ENCODE measurements around the gene ST6GAL1. TPM values are rescaled to one million over a fixed set of nuclear protein-coding genes. Genes with fewer than 3 reads are reported as not detected.

ST6GAL1 gene
- total and polyA plus RNA-seq, 2 of the 13 experiments (the other 11 are each of a cell fraction or from before 2014, with no cell fraction given), result 79.9 to 164 TPM

DNA sequence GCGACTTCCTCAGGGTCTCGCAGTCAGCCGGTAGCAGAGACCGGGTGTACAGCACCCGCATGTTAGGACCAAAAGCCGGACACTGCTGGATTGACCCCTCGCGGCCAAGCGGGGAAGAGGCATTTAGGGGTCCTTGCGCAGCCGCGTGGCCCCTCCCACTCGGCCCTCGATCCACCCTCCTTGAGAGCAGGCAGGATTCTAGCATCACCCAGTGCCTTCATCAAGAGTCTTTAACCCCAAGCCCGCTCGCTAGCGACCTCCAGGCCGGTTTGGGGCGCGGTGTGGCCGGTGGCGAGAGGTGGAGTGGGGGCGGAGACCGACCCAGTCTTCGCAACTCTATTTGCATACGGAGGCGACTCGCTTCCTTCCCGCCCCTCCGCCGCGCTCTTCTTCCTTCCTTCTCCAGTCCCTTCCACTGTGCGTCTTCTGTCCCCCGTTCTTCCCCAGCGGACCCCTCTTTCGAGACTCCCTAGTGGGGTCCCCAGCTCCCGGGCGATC is at the start of gene ST6GAL1 (continued):
- TF ChIP-seq, protein P1, sequence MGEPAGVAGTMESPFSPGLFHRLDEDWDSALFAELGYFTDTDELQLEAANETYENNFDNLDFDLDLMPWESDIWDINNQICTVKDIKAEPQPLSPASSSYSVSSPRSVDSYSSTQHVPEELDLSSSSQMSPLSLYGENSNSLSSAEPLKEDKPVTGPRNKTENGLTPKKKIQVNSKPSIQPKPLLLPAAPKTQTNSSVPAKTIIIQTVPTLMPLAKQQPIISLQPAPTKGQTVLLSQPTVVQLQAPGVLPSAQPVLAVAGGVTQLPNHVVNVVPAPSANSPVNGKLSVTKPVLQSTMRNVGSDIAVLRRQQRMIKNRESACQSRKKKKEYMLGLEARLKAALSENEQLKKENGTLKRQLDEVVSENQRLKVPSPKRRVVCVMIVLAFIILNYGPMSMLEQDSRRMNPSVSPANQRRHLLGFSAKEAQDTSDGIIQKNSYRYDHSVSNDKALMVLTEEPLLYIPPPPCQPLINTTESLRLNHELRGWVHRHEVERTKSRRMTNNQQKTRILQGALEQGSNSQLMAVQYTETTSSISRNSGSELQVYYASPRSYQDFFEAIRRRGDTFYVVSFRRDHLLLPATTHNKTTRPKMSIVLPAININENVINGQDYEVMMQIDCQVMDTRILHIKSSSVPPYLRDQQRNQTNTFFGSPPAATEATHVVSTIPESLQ (CRISPR knock-in tag; conservative IDR thresholded peaks at IDR 0.05), result no peak
- TF ChIP-seq, protein P2, sequence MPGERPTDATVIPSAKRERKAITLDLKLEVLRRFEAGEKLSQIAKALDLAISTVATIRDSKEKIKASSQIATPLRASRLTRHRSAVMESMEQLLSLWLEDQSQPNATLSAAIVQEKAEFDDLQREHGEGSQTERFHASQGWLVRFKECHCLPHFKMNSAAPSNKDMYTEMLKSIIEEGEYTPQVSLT (CRISPR knock-in tag; IDR thresholded peaks at IDR 0.05; ENCODE audit: borderline replicate concordance, low read depth), result no peak
- TF ChIP-seq GATA4 (IDR thresholded peaks at IDR 0.05; ENCODE audit: borderline replicate concordance, low read depth), result no peak
- no peak for TF ChIP-seq RFXANK (CRISPR knock-in tag; IDR thresholded peaks at IDR 0.05)
- peak; percentile 9 for TF ChIP-seq YY1 (IDR thresholded peaks at IDR 0.05; ENCODE audit: insufficient read depth, insufficient replicate concordance, low read depth, low read length)
- TF ChIP-seq NCOA1 (CRISPR knock-in tag; IDR thresholded peaks at IDR 0.05), result no peak
- TF ChIP-seq, protein P3, sequence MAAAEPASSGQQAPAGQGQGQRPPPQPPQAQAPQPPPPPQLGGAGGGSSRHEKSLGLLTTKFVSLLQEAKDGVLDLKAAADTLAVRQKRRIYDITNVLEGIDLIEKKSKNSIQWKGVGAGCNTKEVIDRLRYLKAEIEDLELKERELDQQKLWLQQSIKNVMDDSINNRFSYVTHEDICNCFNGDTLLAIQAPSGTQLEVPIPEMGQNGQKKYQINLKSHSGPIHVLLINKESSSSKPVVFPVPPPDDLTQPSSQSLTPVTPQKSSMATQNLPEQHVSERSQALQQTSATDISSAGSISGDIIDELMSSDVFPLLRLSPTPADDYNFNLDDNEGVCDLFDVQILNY (CRISPR knock-in tag; conservative IDR thresholded peaks at IDR 0.05), result no peak
- 0 out of 2 replicates have a peak, but pooled peaks have one; percentile 43 for TF ChIP-seq ZNF782 (CRISPR knock-in tag; IDR thresholded peaks at IDR 0.05; ENCODE audit: borderline replicate concordance)
- TF ChIP-seq MATR3 (CRISPR knock-in tag; IDR thresholded peaks at IDR 0.05), result no peak
- TF ChIP-seq ZNF230 (CRISPR knock-in tag; IDR thresholded peaks at IDR 0.05), result peak; percentile 60
- TF ChIP-seq ZNF605 (CRISPR knock-in tag; IDR thresholded peaks at IDR 0.05), result no peak
- TF ChIP-seq ADNP (CRISPR knock-in tag; IDR thresholded peaks at IDR 0.05), result no peak
- TF ChIP-seq ZNF737 (CRISPR knock-in tag; IDR thresholded peaks at IDR 0.05; ENCODE audit: borderline replicate concordance), result no peak
- no peak for TF ChIP-seq PCBP2 (optimal IDR thresholded peaks at IDR 0.05; ENCODE audit: low read depth, low read length, poor library complexity, severe bottlenecking)
- TF ChIP-seq GFI1 (CRISPR knock-in tag; IDR thresholded peaks at IDR 0.05; ENCODE audit: borderline replicate concordance), result 0 out of 2 replicates have a peak, but pooled peaks have one; percentile 5
- TF ChIP-seq DNMT1 (CRISPR knock-in tag; IDR thresholded peaks at IDR 0.05), result no peak
- no peak for TF ChIP-seq HNRNPUL1 (IDR thresholded peaks at IDR 0.05; ENCODE audit: low read depth, low read length)
- TF ChIP-seq, protein P4, sequence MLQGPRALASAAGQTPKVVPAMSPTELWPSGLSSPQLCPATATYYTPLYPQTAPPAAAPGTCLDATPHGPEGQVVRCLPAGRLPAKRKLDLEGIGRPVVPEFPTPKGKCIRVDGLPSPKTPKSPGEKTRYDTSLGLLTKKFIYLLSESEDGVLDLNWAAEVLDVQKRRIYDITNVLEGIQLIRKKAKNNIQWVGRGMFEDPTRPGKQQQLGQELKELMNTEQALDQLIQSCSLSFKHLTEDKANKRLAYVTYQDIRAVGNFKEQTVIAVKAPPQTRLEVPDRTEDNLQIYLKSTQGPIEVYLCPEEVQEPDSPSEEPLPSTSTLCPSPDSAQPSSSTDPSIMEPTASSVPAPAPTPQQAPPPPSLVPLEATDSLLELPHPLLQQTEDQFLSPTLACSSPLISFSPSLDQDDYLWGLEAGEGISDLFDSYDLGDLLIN (CRISPR knock-in tag; IDR thresholded peaks at IDR 0.05; ENCODE audit: borderline replicate concordance), result no peak
- peak; percentile 7; the same call in 1 of the 2 replicates for TF ChIP-seq REPIN1 (CRISPR knock-in tag; IDR thresholded peaks at IDR 0.05; ENCODE audit: borderline replicate concordance, low read depth)
- no peak for TF ChIP-seq ZNF607 (CRISPR knock-in tag; IDR thresholded peaks at IDR 0.05; ENCODE audit: borderline replicate concordance)
- TF ChIP-seq, protein P5, sequence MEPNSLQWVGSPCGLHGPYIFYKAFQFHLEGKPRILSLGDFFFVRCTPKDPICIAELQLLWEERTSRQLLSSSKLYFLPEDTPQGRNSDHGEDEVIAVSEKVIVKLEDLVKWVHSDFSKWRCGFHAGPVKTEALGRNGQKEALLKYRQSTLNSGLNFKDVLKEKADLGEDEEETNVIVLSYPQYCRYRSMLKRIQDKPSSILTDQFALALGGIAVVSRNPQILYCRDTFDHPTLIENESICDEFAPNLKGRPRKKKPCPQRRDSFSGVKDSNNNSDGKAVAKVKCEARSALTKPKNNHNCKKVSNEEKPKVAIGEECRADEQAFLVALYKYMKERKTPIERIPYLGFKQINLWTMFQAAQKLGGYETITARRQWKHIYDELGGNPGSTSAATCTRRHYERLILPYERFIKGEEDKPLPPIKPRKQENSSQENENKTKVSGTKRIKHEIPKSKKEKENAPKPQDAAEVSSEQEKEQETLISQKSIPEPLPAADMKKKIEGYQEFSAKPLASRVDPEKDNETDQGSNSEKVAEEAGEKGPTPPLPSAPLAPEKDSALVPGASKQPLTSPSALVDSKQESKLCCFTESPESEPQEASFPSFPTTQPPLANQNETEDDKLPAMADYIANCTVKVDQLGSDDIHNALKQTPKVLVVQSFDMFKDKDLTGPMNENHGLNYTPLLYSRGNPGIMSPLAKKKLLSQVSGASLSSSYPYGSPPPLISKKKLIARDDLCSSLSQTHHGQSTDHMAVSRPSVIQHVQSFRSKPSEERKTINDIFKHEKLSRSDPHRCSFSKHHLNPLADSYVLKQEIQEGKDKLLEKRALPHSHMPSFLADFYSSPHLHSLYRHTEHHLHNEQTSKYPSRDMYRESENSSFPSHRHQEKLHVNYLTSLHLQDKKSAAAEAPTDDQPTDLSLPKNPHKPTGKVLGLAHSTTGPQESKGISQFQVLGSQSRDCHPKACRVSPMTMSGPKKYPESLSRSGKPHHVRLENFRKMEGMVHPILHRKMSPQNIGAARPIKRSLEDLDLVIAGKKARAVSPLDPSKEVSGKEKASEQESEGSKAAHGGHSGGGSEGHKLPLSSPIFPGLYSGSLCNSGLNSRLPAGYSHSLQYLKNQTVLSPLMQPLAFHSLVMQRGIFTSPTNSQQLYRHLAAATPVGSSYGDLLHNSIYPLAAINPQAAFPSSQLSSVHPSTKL (CRISPR knock-in tag; IDR thresholded peaks at IDR 0.05), result no peak
- TF ChIP-seq ZNF768 (CRISPR knock-in tag; IDR thresholded peaks at IDR 0.05), result no peak

All from HepG2 (cell line).